GM03348 (cell line): ENCODE results near the gene TM2D3.

ENCODE experiments used
- DNase-seq: peaks from one replicate; pipeline ENCODE4 v3.0.0; 2012; ENCODE audit warnings: low spot score

TM2D3 gene

GRCh38 chr15:101604124-101604874 is 47.9 kb downstream of the TM2D3 start:
- DNase-seq = no peak

GRCh38 chr15:101602801-101603200 is 49.4 kb downstream of the TM2D3 start:
- no peak for DNase-seq

GRCh38 chr15:101600035-101600434 is 52.1 kb downstream of the TM2D3 start:
- DNase-seq = no peak

- DNase-seq = no peak
Observed at GRCh38 chr15:101599091-101599490, 53.1 kb downstream of the TM2D3 start.

GRCh38 chr15:101597360-101597928 is 54.7 kb downstream of the TM2D3 start:
- no peak for DNase-seq

GRCh38 chr15:101596633-101597032 is 55.5 kb downstream of the TM2D3 start:
- DNase-seq = no peak
